ENCODE data around the gene COPB1.
A peak's percentile ranks its signal among the peaks of the same experiment; 100 is the strongest.

The COPB1 gene

DNA sequence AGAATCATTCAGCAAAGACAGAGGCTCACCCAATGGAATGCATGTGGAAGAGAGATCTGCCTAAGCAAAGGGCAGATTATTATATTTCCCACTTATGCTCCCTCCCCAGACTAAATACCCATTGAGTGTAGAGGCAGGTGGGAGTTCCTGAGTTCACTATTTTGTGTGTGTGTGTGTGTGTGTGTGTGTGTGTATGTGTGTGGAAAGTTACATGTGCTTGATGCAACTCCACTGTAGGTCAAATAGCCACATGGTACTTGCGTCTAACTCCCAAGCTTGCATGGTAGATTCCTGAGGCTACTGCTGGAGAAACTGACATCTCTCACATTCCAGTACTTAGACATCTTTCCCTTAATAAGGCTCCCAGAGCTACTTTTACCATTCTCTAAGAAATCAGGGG is 3.4 kb upstream of the COPB1 start:
- no peak for DNase-seq (ENCODE audit: low read depth)

DNA sequence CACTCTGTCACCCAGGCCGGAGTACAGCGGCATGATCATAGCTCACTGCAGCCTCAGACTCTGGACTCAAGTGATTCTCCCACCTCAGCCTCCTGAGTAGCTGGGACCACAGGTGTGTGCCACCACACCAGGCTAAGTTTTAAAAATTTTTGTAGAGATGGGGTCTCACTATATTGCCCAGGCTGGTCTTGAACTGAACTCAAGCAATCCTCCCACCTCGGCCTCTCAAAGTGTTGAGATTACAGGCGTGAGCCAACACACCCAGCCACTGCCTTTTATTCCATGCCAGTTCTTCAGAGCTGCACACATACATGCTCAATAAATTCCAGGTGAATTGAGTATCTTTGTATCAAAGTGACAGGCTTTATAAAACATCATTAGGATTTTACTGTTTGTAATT is 2.4 kb upstream of the COPB1 start:
- DNase-seq (ENCODE audit: low read depth), result no peak

DNA sequence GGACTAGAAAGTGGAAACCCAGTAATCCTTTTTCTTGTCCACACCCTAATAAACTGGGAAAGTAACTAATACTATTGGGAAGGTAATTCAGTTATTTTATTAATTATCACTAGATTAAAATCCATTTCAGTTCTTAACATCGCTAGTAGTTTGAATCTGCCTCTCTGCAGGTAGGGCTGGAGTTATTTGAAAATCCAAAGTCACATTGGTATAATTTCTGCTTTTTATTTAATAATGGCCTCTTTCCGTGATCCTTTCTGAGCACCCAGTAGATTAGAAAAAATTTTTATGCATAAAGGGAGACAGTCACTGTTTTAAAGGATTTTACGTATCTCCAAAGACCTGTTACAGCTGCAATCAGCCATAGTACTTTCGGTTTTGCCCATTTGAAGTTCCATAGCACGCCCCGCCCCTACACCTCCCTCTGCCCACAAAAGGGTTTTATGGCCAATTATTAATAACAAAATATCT is 605 bp upstream of the COPB1 start:
- peak; percentile 31 for DNase-seq (ENCODE audit: low read depth)

DNA sequence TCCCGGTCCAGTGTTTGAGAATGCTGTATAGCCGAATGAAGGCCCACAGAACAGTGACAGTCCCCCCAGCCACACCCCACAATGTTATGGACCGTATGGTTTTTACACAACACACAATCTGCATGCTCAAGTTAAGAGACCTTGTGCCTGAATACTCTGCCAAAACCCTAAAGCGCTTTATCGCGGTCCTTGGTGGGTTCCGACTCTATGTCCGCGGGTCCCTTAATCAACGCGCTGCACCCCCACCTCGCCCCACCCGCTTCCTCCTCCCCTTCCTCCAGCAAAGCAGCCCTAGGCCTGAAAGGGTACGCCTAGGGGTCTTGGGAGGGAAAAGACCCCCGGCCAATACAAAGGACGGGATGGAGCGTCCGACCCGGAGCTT is 442 bp downstream of the COPB1 start:
- no peak for DNase-seq (ENCODE audit: low read depth)

DNA sequence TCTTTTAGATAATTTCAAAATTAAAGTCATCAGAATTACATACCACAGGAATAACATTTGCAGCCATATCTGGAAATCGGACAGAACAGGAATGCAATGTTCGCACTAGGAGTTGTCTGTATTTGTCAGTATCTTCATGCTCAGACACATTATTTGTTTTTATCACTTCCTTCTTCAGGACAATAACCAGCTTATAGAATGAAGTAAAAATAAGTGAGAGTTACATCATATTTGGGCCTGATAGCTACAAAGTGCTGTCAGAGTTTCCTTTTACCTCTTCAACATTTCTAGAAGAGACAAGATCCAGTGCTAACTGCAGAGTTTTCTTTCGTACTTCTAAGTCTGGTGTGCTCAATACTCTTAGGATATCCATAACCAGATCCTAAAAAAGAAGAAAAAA is 18.9 kb downstream of the COPB1 start:
- no peak for DNase-seq (ENCODE audit: low read depth)

DNA sequence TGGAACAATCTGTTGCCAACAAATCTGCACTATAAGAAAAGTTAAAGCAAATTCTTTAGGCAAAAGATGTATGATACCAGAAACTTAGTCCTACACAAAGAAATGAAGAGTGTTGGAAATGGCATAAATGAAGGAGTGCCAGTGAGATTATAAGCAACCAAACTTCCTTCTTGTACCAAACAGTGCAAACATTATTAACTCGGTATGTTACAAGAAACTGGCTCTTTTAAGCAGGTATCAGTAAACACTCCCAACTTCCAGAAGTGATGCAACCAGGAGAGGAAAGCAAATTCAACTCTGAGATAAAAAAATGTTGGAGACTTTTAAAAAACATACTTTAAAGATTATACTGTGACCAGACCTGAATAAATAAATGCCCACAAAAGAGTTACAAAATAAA is 28.5 kb downstream of the COPB1 start:
- no peak for DNase-seq (ENCODE audit: low read depth)

DNA sequence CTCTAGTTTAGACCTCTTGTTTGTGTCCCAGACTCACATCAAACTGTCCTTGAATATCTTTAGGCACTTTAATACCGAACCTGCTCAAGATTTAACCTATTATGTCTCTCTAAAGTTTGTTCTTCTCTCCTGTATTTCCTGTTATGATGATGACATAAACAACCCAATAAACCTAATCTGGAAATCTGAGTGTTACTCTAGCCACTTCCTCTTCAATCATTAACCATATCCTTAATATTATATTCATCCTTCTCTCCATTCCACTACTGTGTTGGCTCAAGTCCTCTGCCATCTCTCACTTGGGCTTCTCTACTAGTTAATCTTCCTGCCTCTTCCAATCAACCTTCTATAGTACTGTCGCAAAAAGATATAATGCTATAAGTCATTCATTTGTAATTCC is 36.0 kb downstream of the COPB1 start:
- no peak for DNase-seq (ENCODE audit: low read depth)

DNA sequence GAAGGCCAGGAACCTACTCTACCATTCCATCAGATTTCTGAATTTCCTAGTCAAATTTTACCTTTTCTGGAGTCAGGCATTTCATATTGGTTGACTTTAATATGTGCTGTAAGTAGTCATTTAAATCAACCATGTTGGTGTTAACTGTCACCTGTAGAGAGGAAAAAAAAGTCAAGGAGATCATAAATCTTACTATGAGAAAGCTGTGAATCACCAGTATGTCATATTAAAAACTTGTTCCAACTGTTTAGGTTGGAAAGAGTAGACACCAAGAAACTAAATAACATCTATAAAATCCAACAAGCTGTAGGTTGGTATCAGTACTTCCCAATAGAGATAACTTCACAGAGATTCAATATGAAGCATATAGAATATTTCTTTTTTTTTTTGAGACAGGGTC is 39.5 kb downstream of the COPB1 start:
- DNase-seq (ENCODE audit: low read depth), result no peak

DNA sequence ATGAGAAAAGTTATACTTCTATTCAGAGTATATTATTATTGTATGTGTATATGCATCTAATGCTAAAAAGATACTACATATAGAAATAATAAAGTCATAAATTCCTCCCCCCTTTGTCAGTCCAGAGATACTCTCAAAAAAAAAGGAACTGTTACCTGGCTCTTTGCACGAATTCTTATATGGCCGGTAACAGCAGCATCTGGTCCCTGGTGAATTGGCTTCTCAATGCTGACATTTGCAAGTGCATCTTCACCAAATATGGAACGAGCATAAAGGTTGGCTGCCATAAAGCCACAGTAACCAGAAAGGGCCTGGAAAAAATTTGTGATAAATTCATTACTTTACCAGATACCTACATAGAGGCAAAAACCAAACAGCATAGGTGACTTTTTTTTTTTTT is 41.2 kb downstream of the COPB1 start:
- DNase-seq (ENCODE audit: low read depth), result no peak

DNA sequence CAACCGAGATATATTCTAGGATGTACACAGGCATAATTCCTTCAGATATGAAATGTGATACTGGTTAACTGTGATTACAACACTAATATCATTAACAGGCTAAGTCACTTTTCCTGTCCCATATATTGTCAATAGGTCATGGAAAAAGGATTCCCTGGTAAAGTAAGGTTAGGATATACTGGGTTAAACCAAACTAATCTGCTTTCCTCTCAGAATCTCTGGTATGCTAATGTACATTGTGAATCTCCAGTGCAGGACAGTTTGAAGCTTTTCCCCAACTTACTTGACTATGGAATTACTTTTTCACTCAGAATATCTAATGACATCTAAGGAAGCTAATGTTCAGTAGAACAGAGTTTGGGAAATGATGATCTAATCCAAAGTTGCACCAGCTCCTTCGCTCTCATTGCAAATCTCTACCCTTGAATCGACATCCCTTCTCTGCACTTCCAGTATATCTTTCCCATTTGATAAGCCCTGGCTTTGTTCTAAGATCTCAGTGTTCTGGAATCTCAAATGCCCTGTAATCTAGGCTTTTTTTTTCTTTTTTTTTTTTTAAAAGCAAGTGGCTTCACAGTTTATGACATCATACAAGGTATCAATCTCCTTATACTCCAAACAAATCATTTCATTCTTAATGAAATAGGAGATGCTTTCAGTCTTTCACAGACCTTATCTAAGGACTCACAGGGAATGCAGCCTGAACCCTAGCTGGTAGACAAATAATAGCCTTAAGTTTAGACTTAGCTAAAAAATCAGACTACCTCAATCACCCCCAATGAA is 43.8 kb downstream of the COPB1 start:
- DNase-seq (ENCODE audit: low read depth), result no peak

DNA sequence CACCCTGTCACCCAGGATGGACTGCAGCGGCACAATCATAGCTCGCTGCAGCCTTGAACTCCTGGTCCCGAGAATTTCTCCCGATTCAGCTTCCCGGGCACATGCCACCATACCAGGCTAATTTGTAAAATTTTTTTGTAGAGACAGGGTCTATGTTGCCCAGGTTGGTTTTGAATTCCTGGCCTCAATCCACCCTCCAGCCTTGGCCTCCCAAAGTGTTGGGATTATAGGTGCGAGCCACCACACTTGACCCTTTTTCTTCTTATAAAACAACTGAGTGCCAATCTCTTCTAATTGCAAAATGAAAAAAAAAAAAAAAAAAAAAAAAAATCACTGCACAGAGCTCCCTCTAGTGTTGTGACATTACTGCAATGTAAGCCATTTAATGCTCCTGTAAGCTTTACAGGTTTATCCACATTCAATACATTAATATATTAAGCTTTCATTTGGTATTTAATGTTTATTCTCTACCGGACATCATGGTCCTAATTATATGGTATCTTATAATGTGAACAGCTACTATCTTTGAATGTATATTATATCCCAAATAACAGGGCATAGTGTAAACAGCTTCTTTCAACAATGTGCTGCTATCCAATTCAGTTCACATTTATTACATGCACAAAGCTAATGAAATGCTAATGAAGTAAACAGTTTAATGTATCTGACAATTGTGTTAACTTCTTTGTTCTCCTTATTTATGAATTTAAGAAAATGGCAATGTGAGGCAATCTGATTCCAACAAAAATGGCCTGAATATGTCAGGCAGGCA is 44.6 kb downstream of the COPB1 start:
- no peak for DNase-seq (ENCODE audit: low read depth)

DNA sequence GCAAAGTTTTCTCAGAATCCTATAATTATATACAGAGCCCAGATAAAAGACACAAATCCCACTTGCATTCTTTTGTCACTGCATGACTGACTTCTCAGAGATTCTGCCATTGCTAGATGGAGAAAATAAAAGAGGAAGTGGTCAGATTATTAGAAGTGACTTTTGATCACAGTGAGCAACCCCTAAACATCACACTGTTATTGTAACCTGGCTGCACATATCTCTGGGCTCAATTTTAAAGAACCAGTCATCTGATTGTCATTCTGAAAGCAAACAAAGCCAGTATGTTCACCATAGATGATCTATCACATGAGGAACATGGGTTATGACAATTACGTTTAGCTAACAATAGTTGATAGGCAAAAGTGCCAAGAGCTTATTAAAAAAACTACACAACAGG is 47.8 kb downstream of the COPB1 start:
- no peak for DNase-seq (ENCODE audit: low read depth)

DNA sequence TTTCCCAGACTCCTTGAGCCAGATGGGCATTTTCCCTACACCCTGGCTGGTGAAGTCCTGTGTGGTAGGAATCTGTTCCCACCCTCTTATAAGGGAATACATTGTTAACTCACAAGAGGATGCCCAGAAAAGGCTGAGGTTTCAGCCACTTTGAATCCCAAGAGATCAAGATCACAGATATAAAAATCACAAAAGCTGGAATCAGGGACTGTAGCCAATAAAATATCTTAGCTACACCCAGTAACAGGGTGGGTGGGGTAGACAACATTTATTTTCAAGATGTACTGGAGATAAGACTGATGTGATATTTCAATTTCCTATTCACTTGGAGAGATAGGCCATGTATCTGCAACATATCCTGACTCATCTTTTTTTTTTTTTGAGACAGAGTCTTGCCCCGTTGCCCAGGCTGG is 50.3 kb downstream of the COPB1 start:
- no peak for DNase-seq (ENCODE audit: low read depth)

DNA sequence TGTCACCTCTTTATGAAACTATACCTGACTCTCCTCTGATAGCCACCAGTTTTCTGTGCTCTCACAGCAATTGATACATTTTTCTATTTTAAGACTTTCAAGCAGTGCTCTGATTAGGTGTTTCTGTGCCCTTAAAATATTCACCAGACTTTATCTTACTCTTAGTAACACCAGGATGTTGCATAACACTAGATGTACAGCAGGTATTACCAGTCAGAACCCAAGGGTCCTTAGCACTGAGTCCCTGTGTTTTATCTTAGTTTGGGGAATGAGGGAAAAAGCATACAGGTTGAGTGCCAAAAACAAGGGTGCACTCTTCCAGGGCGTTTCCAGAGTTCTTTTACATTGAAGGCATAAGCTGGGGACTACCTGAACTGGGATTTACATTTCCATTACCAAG is 51.4 kb downstream of the COPB1 start:
- no peak for DNase-seq (ENCODE audit: low read depth)

DNA sequence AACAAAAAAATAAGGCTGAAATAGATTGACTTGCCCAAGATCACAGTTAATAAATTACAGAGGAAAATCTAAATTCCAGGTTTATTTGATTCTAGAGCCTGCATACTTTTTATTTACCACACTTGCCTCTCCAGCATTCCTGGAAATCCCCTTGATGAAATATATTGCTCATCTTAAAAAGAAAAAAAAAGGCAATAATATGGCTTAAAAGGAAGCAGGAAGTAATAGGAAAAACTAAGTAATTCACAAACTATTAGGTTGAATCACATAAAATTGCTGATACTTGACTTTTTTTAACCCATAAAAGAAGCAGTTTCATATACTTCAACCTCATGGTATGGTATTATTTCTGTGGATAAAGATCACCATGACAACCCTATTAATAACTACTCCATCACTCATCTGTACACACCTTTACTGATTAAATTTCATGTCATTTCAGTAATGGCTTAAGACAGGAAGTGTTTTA is 52.9 kb downstream of the COPB1 start:
- no peak for DNase-seq (ENCODE audit: low read depth)

DNA sequence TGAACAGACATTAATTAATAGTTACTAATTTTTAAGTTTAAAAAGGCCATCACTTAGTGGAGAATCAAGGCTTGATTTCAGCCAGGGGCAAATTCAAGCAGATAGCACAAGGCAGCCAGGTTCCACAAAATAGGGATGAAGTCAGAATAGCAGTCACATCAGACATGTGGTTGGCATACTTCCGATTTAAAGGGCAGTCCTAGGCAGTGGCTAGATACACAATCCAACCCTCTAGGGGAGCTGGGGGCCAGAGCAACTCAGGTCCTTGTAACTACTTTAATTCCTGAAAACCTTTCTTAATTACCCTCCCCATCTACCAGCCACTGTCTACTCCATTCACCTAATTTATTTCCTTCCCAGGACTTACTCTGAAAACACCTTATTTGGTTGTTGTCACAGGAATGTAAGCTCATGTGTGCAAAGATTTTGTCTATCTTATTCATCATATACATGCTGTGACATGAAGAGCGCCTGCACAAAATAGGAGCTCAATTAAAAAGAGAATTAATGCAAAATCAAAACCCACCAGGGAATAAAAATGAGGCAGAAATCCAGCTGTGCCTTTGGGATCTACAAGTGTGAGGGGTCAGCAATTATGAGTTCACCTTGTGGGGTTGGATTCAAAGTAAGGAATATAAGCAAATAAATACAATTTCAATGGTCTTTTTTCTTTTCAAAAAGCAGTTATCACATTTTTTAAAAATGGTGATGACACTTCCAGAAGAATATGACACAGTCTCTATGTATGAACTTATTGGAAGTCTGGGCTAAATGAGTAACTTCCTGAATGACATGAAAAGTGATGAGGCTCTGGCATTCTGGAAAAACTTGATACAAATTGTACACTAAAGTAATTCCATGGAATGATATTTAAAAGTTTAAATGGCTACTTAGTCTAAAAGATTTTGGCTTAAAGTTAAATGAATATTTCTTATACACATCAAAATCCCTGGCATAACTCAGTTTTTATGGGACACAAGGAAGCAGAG is 53.8 kb downstream of the COPB1 start:
- DNase-seq (ENCODE audit: low read depth), result no peak

DNA sequence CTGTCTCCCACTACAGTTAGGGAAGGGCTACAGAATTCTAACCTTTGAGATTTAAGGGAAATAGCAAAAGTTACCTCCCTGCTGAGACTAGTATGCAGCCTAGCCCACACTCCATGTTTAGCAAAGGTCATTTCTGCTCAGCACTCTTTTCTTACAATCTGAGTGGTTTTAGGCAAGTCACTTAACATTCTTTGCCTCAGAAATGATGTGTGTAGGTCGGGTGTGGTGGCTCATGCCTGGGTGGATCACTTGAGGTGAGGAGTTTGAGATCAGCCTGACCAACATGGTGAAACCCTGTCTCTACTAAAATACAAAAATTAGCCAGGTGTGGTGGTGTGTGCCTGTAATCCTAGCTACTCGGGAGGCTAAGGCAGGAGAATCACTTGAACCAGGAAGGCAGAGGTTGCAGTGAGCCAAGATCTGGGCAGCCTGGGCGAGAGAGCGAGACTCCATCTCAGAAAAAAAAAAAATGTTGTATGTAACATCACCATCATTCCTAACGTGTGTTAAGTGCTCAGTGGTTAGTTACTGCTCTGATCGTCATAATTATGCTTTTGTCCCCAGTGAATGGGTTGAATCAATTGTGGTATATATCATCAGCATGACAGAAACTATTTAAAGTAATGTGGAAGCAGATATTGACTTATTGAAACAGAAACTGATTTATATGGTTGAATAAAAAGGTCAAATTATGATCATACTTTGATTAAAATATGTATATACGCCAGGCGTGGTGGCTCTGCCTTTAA is 55.0 kb downstream of the COPB1 start:
- no peak for DNase-seq (ENCODE audit: low read depth)

DNA sequence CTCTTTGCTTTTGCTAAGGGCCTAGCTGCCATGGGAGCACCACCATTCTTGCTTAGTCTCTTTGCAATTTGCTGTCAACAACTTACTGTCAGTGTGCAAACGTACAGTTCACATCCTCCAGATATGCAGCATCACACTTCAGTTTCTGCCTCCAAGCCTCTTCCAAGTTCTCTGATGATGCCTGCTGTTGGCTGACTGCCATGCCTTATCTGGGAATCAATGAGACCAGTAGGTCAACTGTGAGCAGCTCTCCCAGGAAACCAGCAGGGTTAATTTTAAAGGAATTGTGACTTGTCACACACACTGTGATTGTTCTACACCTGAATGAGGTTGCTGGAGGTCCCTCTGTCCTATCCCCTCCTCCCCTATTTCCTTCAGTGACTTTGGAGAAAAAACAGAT is 56.0 kb downstream of the COPB1 start:
- DNase-seq (ENCODE audit: low read depth), result no peak

DNA sequence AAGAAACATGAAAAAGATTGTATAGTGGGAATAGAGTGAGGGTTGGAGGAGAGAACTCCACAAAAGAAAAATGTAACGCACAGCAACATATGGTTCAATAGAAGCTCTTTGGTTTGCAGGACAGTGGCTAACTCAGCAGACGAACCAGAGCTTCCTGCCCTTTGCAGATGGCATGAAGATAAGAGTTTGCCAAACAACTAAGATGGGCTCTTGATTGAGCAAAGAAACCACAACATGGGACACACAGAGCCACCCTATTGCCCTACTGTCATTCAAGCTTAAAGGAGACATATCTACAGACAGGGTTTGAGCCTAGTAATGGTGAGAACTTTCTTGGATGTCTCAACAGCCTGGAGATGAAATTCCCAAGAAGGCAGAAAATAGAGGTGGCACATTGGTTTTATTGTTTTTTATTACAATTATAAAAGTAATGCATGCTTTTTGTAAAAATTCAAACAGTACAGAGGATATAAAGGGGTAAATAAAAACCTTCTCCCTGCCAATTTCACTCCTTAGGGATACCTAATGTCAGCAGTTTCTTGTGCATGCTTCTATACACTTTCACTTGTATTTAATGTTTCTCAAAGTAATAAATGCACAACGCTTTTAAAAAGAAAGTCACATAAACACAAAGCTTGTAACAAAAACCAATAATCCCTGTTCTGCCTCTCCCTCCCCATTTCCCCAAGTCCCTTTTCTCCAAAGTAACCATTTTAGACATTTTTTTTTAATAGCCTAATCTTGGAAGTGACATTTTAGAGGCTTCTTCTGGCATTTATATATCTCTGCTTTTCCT is 63.7 kb downstream of the COPB1 start:
- DNase-seq (ENCODE audit: low read depth), result no peak

DNA sequence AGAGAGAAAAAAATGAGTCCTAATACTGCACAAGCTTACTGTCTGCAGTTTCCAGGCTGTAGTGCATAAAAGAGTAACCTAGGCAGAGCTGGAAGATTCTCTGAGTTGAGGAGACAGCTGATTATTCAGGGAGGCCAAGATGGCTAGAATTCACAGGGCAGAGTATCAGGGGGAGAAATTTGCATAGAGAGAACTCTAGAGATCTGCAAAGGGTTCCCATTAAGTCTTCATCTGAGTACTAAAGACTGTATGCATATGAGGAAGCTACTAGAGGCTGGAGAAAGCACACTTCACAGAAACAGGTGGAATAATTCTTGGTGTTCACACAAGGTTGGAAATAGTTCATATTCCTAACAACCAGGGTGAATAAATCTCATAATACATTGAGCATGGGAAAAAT is 74.0 kb downstream of the COPB1 start:
- no peak for DNase-seq (ENCODE audit: low read depth)

DNA sequence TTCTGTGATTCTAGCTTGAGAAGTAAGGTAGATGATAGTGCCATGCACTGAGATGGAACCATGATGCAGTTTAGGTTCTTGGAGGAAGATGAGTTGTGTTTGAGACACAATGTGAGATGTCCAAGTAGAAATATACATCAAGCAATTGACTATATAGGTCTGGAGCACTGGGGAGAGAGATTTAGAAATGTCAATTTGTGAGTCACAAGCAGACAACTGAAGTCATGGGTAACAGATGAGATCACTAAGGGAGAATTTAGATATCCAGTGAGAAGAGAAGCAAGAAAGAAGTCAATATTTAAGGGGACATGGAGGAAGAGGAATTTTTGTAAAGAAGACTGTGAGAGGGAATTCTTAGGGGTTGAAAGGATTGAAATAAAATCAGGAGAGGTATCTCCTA is 75.5 kb downstream of the COPB1 start:
- no peak for DNase-seq (ENCODE audit: low read depth)
